Hypothalamus (tissue), 51 donors: Measurements from ENCODE around the gene MTA2.
"Not testable (repeated sequence)": the region's sequence is repeated elsewhere in the genome, so short reads cannot be mapped to it uniquely, and the experiment has no call there.

ENCODE experiments used
- DNase-seq, 51 donors: peaks; one replicate each; lab custom pipeline; 2025; lab: John Stamatoyannopoulos, UW

MTA2 gene

GRCh38 chr11:62601372-62602140, at the start of gene MTA2:
TSS of gene MTA2 (minus strand) at chr11:62601865. CDS start at chr11:62601450, 415 bp downstream.
- DNase-seq: peak; percentile 89 to 99 (median 96)

GRCh38 chr11:62650283-62650682, 48.6 kb upstream of the MTA2 start:
- not testable (repeated sequence) for DNase-seq

- DNase-seq: no peak
Observed at GRCh38 chr11:62649486-62649885, 47.8 kb upstream of the MTA2 start.

- DNase-seq: no peak
Observed at GRCh38 chr11:62648967-62649364, 47.3 kb upstream of the MTA2 start.

- no peak for DNase-seq
Observed at GRCh38 chr11:62648185-62648966, 46.7 kb upstream of the MTA2 start.

- no peak for DNase-seq
Observed at GRCh38 chr11:62647609-62648005, 45.9 kb upstream of the MTA2 start.

GRCh38 chr11:62646825-62647608, 45.4 kb upstream of the MTA2 start:
- DNase-seq: no peak

- peak; percentile 76 to 99 (median 97) for DNase-seq
Observed at GRCh38 chr11:62645946-62646824, 44.5 kb upstream of the MTA2 start, which contains the start of gene GANAB. TSS of gene GANAB (minus strand) at chr11:62646613. CDS start at chr11:62646599, 14 bp downstream.

- no peak for DNase-seq
Observed at GRCh38 chr11:62645671-62645945, 43.9 kb upstream of the MTA2 start.

- DNase-seq: no peak
Observed at GRCh38 chr11:62644220-62644619, 42.6 kb upstream of the MTA2 start.

- no peak for DNase-seq
Observed at GRCh38 chr11:62632492-62632891, 30.8 kb upstream of the MTA2 start.

GRCh38 chr11:62627713-62628112, 26.0 kb upstream of the MTA2 start:
- DNase-seq: no peak

GRCh38 chr11:62622476-62623089, 20.9 kb upstream of the MTA2 start:
- no peak for DNase-seq

GRCh38 chr11:62621567-62622470, 20.2 kb upstream of the MTA2 start, which contains the start of gene B3GAT3:
TSS of gene B3GAT3 (minus strand) at chr11:62621986. CDS start at chr11:62621947, 39 bp downstream.
- DNase-seq: peak; percentile 84 to 99 (median 97)

GRCh38 chr11:62621027-62621566, 19.4 kb upstream of the MTA2 start:
- DNase-seq: no peak

GRCh38 chr11:62616957-62617356, 15.3 kb upstream of the MTA2 start:
- not testable (repeated sequence) for DNase-seq

GRCh38 chr11:62615521-62615920, 13.9 kb upstream of the MTA2 start:
- no peak for DNase-seq

- DNase-seq: peak in 3 of 51 donors; percentile 31 to 50 (median 37)
Observed at GRCh38 chr11:62614275-62614674, 12.6 kb upstream of the MTA2 start.
